ENCODE results near the gene PLEKHA8.
A peak's percentile ranks its signal among the peaks of the same experiment; 100 is the strongest.

The PLEKHA8 gene

DNA sequence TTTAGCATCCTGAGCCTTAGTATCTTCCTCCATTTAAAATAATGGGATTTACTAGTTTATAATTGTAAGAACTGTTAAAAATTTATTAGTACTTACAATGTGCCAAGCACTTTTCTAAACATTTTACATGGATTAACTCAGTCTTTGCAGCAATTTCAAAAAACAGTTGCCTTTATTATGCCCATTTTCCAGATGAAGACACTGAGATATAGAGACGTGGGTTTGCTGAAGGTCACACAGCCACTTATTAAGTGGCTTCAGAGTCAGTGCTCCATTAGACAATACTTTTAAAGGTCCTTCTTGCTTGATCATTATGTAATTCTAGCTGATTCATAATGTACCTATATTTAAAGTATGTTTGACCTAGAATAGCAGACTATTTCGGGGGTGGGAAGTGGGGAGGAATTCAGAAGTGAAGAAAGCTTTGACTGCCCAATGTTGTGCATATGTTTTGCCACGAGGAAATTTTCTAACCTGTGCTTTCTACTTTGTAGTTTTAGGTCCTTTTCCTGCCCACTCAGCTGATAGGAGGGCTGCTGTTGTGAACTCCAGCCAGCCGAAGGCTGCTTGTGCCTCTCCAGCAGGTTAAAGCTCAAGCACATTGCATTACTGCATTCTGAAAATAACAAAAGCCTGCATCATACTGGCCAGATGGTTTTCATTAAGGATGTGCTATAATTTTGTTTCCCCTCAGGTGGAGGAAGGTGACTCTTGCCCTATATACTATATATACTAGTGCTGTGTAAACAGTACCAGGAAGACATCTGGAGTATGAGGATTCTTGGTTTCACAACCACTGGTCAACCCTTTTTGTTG, 4.3 kb downstream of the PLEKHA8 start:
- peak overlapping the region; percentile 2; the same call in 1 of the 2 replicates for H3K4me2 ChIP-seq (ENCODE audit: low read length)
- no peaks in the 10 kb centered on the region for H3K9me3 ChIP-seq (ENCODE audit: control insufficient read depth, insufficient read depth, low read length)
- H3F3A ChIP-seq (ENCODE audit: control insufficient read depth, insufficient read depth) = peaks cover 3% of the 10 kb centered on the region
- no peaks in the 10 kb centered on the region for H3K27me3 ChIP-seq (ENCODE audit: control insufficient read depth, low read length)
- peaks cover 48% of the 10 kb centered on the region for H3K79me2 ChIP-seq (ENCODE audit: control insufficient read depth, low read length)
- H4K20me1 ChIP-seq (ENCODE audit: control insufficient read depth, insufficient read depth, low read depth, low read length) = 0 out of 2 replicates have a peak, but pooled peaks cover 4% of the 10 kb centered on the region
- H3K9me2 ChIP-seq (replicated peaks; ENCODE audit: control insufficient read depth, low read length) = no peaks in the 10 kb centered on the region
- no peak overlapping the region for H3K27ac ChIP-seq (ENCODE audit: low read depth, low read length)
- TF ChIP-seq EZH2phosphoT487 (IDR thresholded peaks at IDR 0.05; ENCODE audit: borderline replicate concordance, low read length) (no peak), CTCF (IDR thresholded peaks at IDR 0.05; ENCODE audit: low read depth, low read length, poor library complexity, severe bottlenecking) (no peak)
- H3K4me3 ChIP-seq (ENCODE audit: low read length) = no peak overlapping the region
- H3K36me3 ChIP-seq (ENCODE audit: control insufficient read depth, low read length) = no peaks in the 10 kb centered on the region; the same call in 1 of the 2 replicates
- peaks cover 32% of the 10 kb centered on the region for H3K4me1 ChIP-seq (ENCODE audit: control insufficient read depth, low read length)

- Histone ChIP-seq H3K4me1 (ENCODE audit: control insufficient read depth, low read length) (peaks cover 24% of the 10 kb centered on the region), H3K9me3 (ENCODE audit: control insufficient read depth, insufficient read depth, low read length) (no peaks in the 10 kb centered on the region), H3K4me2 (ENCODE audit: low read length) (no peak overlapping the region), H3K4me3 (ENCODE audit: low read length) (no peak overlapping the region), H3K36me3 (ENCODE audit: control insufficient read depth, low read length) (no peaks in the 10 kb centered on the region), H3K9me2 (replicated peaks; ENCODE audit: control insufficient read depth, low read length) (no peaks in the 10 kb centered on the region), H3K79me2 (ENCODE audit: control insufficient read depth, low read length) (peaks cover 38% of the 10 kb centered on the region), H3K27me3 (ENCODE audit: control insufficient read depth, low read length) (no peaks in the 10 kb centered on the region), H3F3A (ENCODE audit: control insufficient read depth, insufficient read depth) (no peaks in the 10 kb centered on the region), H3K27ac (ENCODE audit: low read depth, low read length) (no peak overlapping the region), H4K20me1 (ENCODE audit: control insufficient read depth, insufficient read depth, low read depth, low read length) (0 out of 2 replicates have a peak, but pooled peaks cover 4% of the 10 kb centered on the region)
- TF ChIP-seq EZH2phosphoT487 (IDR thresholded peaks at IDR 0.05; ENCODE audit: borderline replicate concordance, low read length) (no peak), CTCF (IDR thresholded peaks at IDR 0.05; ENCODE audit: low read depth, low read length, poor library complexity, severe bottlenecking) (no peak)
Observed at GRCh38 chr7:30034501-30034900, 6.3 kb downstream of the PLEKHA8 start.

DNA sequence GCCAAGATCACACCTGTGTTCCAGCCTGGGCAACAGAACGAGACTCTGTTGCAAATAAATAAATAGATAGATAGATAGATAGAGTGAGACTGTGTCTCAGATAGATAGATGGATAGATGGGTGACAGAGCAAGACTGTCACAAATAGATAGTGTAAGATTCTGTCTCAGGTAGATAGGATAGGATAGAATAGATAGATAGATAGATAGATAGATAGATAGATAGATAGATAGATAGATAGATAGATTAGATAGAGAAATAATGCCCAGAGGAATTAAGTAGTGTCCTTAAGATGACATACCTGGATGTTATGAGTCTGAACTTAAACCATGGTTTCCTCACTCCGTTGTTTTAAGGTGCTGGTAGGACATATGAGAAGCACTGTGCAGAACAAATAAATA, 8.0 kb downstream of the PLEKHA8 start:
- Histone ChIP-seq H3K4me1 (ENCODE audit: control insufficient read depth, low read length) (peaks cover 9% of the 10 kb centered on the region), H3K27me3 (ENCODE audit: control insufficient read depth, low read length) (no peaks in the 10 kb centered on the region), H4K20me1 (ENCODE audit: control insufficient read depth, insufficient read depth, low read depth, low read length) (no peaks in the 10 kb centered on the region), H3K4me2 (ENCODE audit: low read length) (no peak overlapping the region), H3F3A (ENCODE audit: control insufficient read depth, insufficient read depth) (no peaks in the 10 kb centered on the region), H3K36me3 (ENCODE audit: control insufficient read depth, low read length) (no peaks in the 10 kb centered on the region), H3K9me3 (ENCODE audit: control insufficient read depth, insufficient read depth, low read length) (no peaks in the 10 kb centered on the region), H3K79me2 (ENCODE audit: control insufficient read depth, low read length) (peaks cover 26% of the 10 kb centered on the region), H3K9me2 (replicated peaks; ENCODE audit: control insufficient read depth, low read length) (no peaks in the 10 kb centered on the region), H3K4me3 (ENCODE audit: low read length) (no peak overlapping the region), H3K27ac (ENCODE audit: low read depth, low read length) (no peak overlapping the region)
- TF ChIP-seq EZH2phosphoT487 (IDR thresholded peaks at IDR 0.05; ENCODE audit: borderline replicate concordance, low read length) (no peak), CTCF (IDR thresholded peaks at IDR 0.05; ENCODE audit: low read depth, low read length, poor library complexity, severe bottlenecking) (no peak)

All from DOHH2 (cell line).